OCI-LY1 (cell line): ENCODE data around the gene TF.

Experiments used
- H2AFZ ChIP-seq: fragments of 200-600 bp; sonication (generic), shearing (Covaris generic); 2 replicates; pipeline ENCODE4 v1.6.0; 2014; ENCODE audit warnings: antibody characterized with exemption, mild to moderate bottlenecking, low read length
- H3F3A ChIP-seq: fragments of 200-600 bp; sonication (generic), shearing (Covaris generic); 2 replicates; pipeline ENCODE4 v1.6.0; 2014; ENCODE audit warnings: mild to moderate bottlenecking, antibody characterized with exemption, low read length, moderate library complexity; ENCODE audit not compliant: insufficient read depth
- H3K27ac ChIP-seq: fragments of 200-600 bp; sonication (generic); 2 replicates; pipeline ENCODE4 v1.5.1; 2014; ENCODE audit warnings: low read length, mixed run types, mild to moderate bottlenecking, low read depth; ENCODE audit not compliant: poor library complexity, severe bottlenecking
- H3K27me3 ChIP-seq: fragments of 200-600 bp; sonication (generic); 2 replicates; pipeline ENCODE4 v1.6.0; 2014; ENCODE audit warnings: antibody characterized with exemption, mild to moderate bottlenecking, low read length, moderate library complexity; ENCODE audit not compliant: insufficient read depth
- H3K36me3 ChIP-seq: fragments of 200-600 bp; sonication (generic); 2 replicates; pipeline ENCODE4 v1.6.1; 2014; ENCODE audit warnings: mild to moderate bottlenecking, antibody characterized with exemption, low read length, moderate library complexity, mixed read lengths; ENCODE audit not compliant: insufficient read depth
- H3K4me1 ChIP-seq: fragments of 200-600 bp; sonication (generic); 2 replicates; pipeline ENCODE4 v1.5.1; 2014; ENCODE audit warnings: mild to moderate bottlenecking, low read length, moderate library complexity; ENCODE audit not compliant: insufficient read depth, severe bottlenecking
- H3K4me2 ChIP-seq: fragments of 200-600 bp; sonication (generic), shearing (Covaris generic); 2 replicates; pipeline ENCODE4 v1.6.1; 2014; ENCODE audit warnings: low read length
- H3K4me3 ChIP-seq: fragments of 200-600 bp; sonication (generic); 2 replicates; pipeline ENCODE4 v1.5.1; 2014; ENCODE audit warnings: low read length, low read depth, mild to moderate bottlenecking, mixed read lengths; ENCODE audit not compliant: poor library complexity, severe bottlenecking
- H3K79me2 ChIP-seq: fragments of 200-600 bp; shearing (Covaris generic); 2 replicates; pipeline ENCODE4 v1.6.1; 2016; ENCODE audit warnings: mixed run types, low read length, mixed read lengths; ENCODE audit not compliant: insufficient read depth
- H3K9ac ChIP-seq: fragments of 200-600 bp; sonication (generic), shearing (Covaris generic); 2 replicates; pipeline ENCODE4 v1.6.1; 2014; ENCODE audit warnings: mild to moderate bottlenecking, low read length, mixed read lengths
- H3K9me2 ChIP-seq: fragments of 200-600 bp; sonication (generic), shearing (Covaris generic); 2 replicates; pipeline ENCODE4 v1.6.1; 2014; ENCODE audit warnings: low read depth, mild to moderate bottlenecking, low read length, mixed read lengths
- H3K9me3 ChIP-seq: fragments of 200-600 bp; shearing (Covaris generic); 2 replicates; pipeline ENCODE4 v1.6.1; 2014; ENCODE audit warnings: low read length, mixed read lengths
- H4K20me1 ChIP-seq: fragments of 200-600 bp; sonication (generic), shearing (Covaris generic); 2 replicates; pipeline ENCODE4 v1.6.0; 2016; ENCODE audit warnings: mild to moderate bottlenecking, low read length; ENCODE audit not compliant: insufficient read depth
- EZH2 ChIP-seq: fragments of 200-600 bp; sonication (generic), shearing (Covaris generic); IDR thresholded peaks from 2 replicates; pipeline ENCODE4 v1.8.0; 2017; ENCODE audit warnings: borderline replicate concordance, mixed run types, mild to moderate bottlenecking, antibody characterized with exemption, low read length, moderate library complexity, mixed read lengths
- TF ChIP-seq, protein P1 (sequence below): fragments of 200-600 bp; sonication (generic), shearing (Covaris generic); IDR thresholded peaks from 2 replicates; pipeline ENCODE4 v1.5.1; 2017; ENCODE audit warnings: mild to moderate bottlenecking, antibody characterized with exemption, low read length, moderate library complexity, mixed read lengths

TF gene

DNA sequence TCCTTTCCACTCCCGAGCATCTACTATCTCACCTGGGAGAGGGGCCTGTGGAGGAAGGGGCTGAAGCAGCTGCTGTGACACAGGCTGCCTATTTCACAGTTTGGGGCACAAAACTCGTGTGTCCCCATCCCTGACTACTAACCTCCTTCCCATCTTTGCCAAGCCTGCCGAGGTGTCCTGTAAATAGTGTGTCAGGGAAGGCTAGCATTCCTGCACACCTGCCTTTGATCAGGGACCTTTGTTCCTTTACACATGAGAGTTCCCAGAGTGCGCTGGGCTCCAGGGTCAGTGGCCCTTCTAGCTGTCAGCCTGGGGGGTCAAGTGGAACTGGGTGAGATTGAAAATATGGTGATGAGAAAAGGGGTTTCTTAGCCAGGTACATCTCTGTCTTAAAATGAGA, 13.0 kb upstream of the TF start:
- H2AFZ ChIP-seq: no peak overlapping the region
- no peaks in the 10 kb centered on the region for H3K9me2 ChIP-seq
- H3K9me3 ChIP-seq: peaks cover 6% of the 10 kb centered on the region; the same call in 1 of the 2 replicates
- no peaks in the 10 kb centered on the region for H3F3A ChIP-seq
- no peak overlapping the region for H3K4me3 ChIP-seq
- no peak overlapping the region for H3K4me2 ChIP-seq
- TF ChIP-seq EZH2: no peak
- TF ChIP-seq, protein P1, sequence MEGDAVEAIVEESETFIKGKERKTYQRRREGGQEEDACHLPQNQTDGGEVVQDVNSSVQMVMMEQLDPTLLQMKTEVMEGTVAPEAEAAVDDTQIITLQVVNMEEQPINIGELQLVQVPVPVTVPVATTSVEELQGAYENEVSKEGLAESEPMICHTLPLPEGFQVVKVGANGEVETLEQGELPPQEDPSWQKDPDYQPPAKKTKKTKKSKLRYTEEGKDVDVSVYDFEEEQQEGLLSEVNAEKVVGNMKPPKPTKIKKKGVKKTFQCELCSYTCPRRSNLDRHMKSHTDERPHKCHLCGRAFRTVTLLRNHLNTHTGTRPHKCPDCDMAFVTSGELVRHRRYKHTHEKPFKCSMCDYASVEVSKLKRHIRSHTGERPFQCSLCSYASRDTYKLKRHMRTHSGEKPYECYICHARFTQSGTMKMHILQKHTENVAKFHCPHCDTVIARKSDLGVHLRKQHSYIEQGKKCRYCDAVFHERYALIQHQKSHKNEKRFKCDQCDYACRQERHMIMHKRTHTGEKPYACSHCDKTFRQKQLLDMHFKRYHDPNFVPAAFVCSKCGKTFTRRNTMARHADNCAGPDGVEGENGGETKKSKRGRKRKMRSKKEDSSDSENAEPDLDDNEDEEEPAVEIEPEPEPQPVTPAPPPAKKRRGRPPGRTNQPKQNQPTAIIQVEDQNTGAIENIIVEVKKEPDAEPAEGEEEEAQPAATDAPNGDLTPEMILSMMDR: no peak
- H4K20me1 ChIP-seq: no peaks in the 10 kb centered on the region
- H3K79me2 ChIP-seq: no peaks in the 10 kb centered on the region
- no peaks in the 10 kb centered on the region for H3K4me1 ChIP-seq
- H3K36me3 ChIP-seq: no peaks in the 10 kb centered on the region
- H3K27ac ChIP-seq: no peak overlapping the region
- H3K27me3 ChIP-seq: no peaks in the 10 kb centered on the region
- H3K9ac ChIP-seq: no peak overlapping the region

- no peak overlapping the region for H3K4me3 ChIP-seq
- no peaks in the 10 kb centered on the region for H3K4me1 ChIP-seq
- no peaks in the 10 kb centered on the region for H3K79me2 ChIP-seq
- H3K27me3 ChIP-seq: no peaks in the 10 kb centered on the region
- H3K4me2 ChIP-seq: no peak overlapping the region
- H3K27ac ChIP-seq: no peak overlapping the region
- H4K20me1 ChIP-seq: no peaks in the 10 kb centered on the region
- H2AFZ ChIP-seq: no peak overlapping the region
- TF ChIP-seq, protein P1: no peak
- no peak for TF ChIP-seq EZH2
- H3K9me3 ChIP-seq: peaks cover 6% of the 10 kb centered on the region; the same call in 1 of the 2 replicates
- H3K9me2 ChIP-seq: no peaks in the 10 kb centered on the region
- no peaks in the 10 kb centered on the region for H3F3A ChIP-seq
- no peak overlapping the region for H3K9ac ChIP-seq
- H3K36me3 ChIP-seq: no peaks in the 10 kb centered on the region
Observed at GRCh38 chr3:133734305-133734704, 11.9 kb upstream of the TF start.

DNA sequence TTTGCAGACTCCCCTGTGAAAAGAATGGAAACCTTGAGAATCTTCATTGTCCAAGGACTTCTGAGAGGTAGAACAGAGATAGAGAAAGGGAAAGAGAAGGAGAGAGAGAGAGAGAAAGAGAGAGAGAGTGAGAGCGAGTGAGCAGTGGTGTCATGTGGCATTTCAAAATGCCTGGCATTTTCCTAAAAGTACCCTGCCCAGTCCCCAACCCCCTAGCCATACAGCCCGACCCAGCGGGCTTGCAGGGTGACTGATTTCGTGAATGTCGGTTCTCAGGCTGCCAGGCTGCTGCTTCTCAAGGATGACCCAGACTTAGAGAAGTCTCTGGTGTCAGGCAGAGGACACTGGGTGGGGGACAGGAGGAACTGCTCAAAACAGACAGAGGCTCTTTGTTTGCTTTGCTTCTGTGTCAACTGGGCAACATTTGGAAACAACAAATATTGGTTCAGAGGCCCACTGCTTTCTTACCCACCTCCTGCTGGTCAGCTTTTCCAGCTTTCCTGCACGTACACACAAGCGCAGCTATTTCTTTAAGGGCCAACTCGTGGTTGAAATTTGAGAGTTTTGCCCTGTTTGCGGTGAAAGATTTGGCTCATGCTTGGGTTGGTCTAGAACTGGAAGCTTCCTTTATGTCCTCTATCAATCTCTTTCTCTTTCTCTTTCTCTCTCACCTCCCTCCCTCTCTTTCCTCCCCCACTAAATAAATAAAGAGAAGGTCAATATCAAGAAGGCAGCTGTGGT, 3.7 kb upstream of the TF start:
- Histone ChIP-seq H3K4me1 (no peaks in the 10 kb centered on the region), H3K9me3 (no peaks in the 10 kb centered on the region), H4K20me1 (no peaks in the 10 kb centered on the region), H3K36me3 (no peaks in the 10 kb centered on the region), H3K9ac (no peak overlapping the region), H3F3A (no peaks in the 10 kb centered on the region), H2AFZ (no peak overlapping the region), H3K4me2 (no peak overlapping the region), H3K4me3 (no peak overlapping the region), H3K9me2 (no peaks in the 10 kb centered on the region), H3K27ac (no peak overlapping the region), H3K79me2 (no peaks in the 10 kb centered on the region), H3K27me3 (peaks cover 9% of the 10 kb centered on the region; the same call in 1 of the 2 replicates)
- no peak for TF ChIP-seq EZH2
- TF ChIP-seq, protein P1: no peak
